Glutamatergic neuron (in vitro differentiated cells): ENCODE data around the gene XPO5. TPM values are rescaled to one million over a fixed set of nuclear protein-coding genes. Genes with fewer than 3 reads are reported as not detected.

ENCODE experiments used
- DNase-seq: peaks from one replicate; pipeline ENCODE4 v3.0.0; 2022
- H3K27ac Mint-ChIP-seq: one replicate; pipeline ENCODE4 v1.8.0; 2020; ENCODE audit warnings: mild to moderate bottlenecking, mixed read lengths, inconsistent platforms; ENCODE audit not compliant: unreplicated experiment
- H3K27me3 Mint-ChIP-seq: one replicate; pipeline ENCODE4 v1.8.0; 2020; ENCODE audit warnings: mild to moderate bottlenecking, moderate library complexity, mixed read lengths, inconsistent platforms; ENCODE audit not compliant: unreplicated experiment
- H3K36me3 Mint-ChIP-seq: one replicate; pipeline ENCODE4 v1.8.0; 2020; ENCODE audit warnings: mild to moderate bottlenecking, mixed read lengths, inconsistent platforms; ENCODE audit not compliant: unreplicated experiment
- H3K4me1 Mint-ChIP-seq: one replicate; pipeline ENCODE4 v1.8.0; 2020; ENCODE audit warnings: mild to moderate bottlenecking, low read depth, mixed read lengths, inconsistent platforms; ENCODE audit not compliant: unreplicated experiment
- H3K4me3 Mint-ChIP-seq: one replicate; pipeline ENCODE4 v1.8.0; 2020; ENCODE audit warnings: mild to moderate bottlenecking, mixed read lengths, inconsistent platforms; ENCODE audit not compliant: unreplicated experiment
- H3K9me3 Mint-ChIP-seq: one replicate; pipeline ENCODE4 v1.8.0; 2020; ENCODE audit warnings: mild to moderate bottlenecking, moderate library complexity, mixed read lengths, inconsistent platforms; ENCODE audit not compliant: unreplicated experiment
- CTCF ChIP-seq: fragments of 200-600 bp; sonication (generic); IDR thresholded peaks from one replicate; pipeline ENCODE4 v1.5.0; 2021; ENCODE audit not compliant: partially characterized antibody, unreplicated experiment
- total RNA-seq: library from RNA; stranded (reverse); fragmentation: NEBNext Ultra II Directional; extraction: Animal tissue kit (Norgen Biotek cat#: 25700); gene quantifications from one replicate; pipeline ENCODE4 v1.2.1, GENCODE V29; 2021; ENCODE audit not compliant: unreplicated experiment

The XPO5 gene
- total RNA-seq, 1 donor from 2014 or later: 52.7 TPM

- TF ChIP-seq CTCF: no peak
- Mint-ChIP-seq H3K27ac (no peak overlapping the region), H3K4me3 (no peak overlapping the region), H3K27me3 (peaks cover 2% of the 10 kb centered on the region), H3K36me3 (peaks cover 5% of the 10 kb centered on the region), H3K9me3 (peaks cover 3% of the 10 kb centered on the region), H3K4me1 (peaks cover 6% of the 10 kb centered on the region)
- no peak for DNase-seq
Measured at GRCh38 chr6:43622541-43622940, 46.7 kb upstream of the XPO5 start.

- Mint-ChIP-seq H3K27me3 (peaks cover 2% of the 10 kb centered on the region), H3K36me3 (peaks cover 5% of the 10 kb centered on the region), H3K9me3 (peaks cover 3% of the 10 kb centered on the region), H3K4me1 (peaks cover 2% of the 10 kb centered on the region), H3K4me3 (no peak overlapping the region), H3K27ac (no peak overlapping the region)
- no peak for TF ChIP-seq CTCF
- no peak for DNase-seq
Measured at GRCh38 chr6:43621836-43622180, 46.0 kb upstream of the XPO5 start.

- Mint-ChIP-seq H3K9me3 (peaks cover 3% of the 10 kb centered on the region), H3K36me3 (peaks cover 5% of the 10 kb centered on the region), H3K4me3 (no peak overlapping the region), H3K4me1 (peaks cover 1% of the 10 kb centered on the region), H3K27me3 (peaks cover 2% of the 10 kb centered on the region), H3K27ac (no peak overlapping the region)
- DNase-seq: no peak
- TF ChIP-seq CTCF: no peak
Measured at GRCh38 chr6:43621078-43621835, 45.4 kb upstream of the XPO5 start.

- H3K27me3 Mint-ChIP-seq: no peaks in the 10 kb centered on the region
- no peak for TF ChIP-seq CTCF
- no peak for DNase-seq
- no peak overlapping the region for H3K4me3 Mint-ChIP-seq
- H3K36me3 Mint-ChIP-seq: peaks cover under 1% of the 10 kb centered on the region
- no peak overlapping the region for H3K27ac Mint-ChIP-seq
- no peaks in the 10 kb centered on the region for H3K9me3 Mint-ChIP-seq
- peaks cover 7% of the 10 kb centered on the region for H3K4me1 Mint-ChIP-seq
Measured at GRCh38 chr6:43616725-43617472, 41.1 kb upstream of the XPO5 start.

- Mint-ChIP-seq H3K4me3 (no peak overlapping the region), H3K36me3 (no peaks in the 10 kb centered on the region), H3K4me1 (peaks cover 11% of the 10 kb centered on the region), H3K9me3 (no peaks in the 10 kb centered on the region), H3K27ac (no peak overlapping the region), H3K27me3 (no peaks in the 10 kb centered on the region)
- TF ChIP-seq CTCF: no peak
- no peak for DNase-seq
Measured at GRCh38 chr6:43614396-43614730, 38.5 kb upstream of the XPO5 start.
